Heart left ventricle (tissue), 13 donors: ENCODE measurements around the gene COL6A1.

Experiments
- POLR2A ChIP-seq, 2 donors: fragments of 450-650 bp; IDR thresholded peaks; one replicate each; pipeline ENCODE4 v1.6.1; 2017; ENCODE audit warnings: antibody characterized with exemption in 2 of 2, mild to moderate bottlenecking in 2 of 2, moderate library complexity in 2 of 2
- TF ChIP-seq, protein P1 (sequence below), 12 donors: fragments of 200-600 bp; sonication (generic) in 4 of 12; IDR thresholded peaks; one replicate each; pipeline versions ENCODE4 v1.5.0 to v1.8.0; 2018 to 2022; ENCODE audit warnings: antibody characterized with exemption in 12 of 12, mild to moderate bottlenecking in 5 of 12
- donor health status: ischemic (EF 13 %, LVEDD 7.1; RV severe dilation, severe dysfunction).
- donor health status: DM: no; HTN: yes; CAD: no.
- donor health status: DM: no; HTN: no; CAD: no.
- donor health status: ischemic (EF 25% LVEDD 6.9; RV normal size, moderate dysfunction).
- donor health status: ischemic (EF 25% LVEDD 5.7; RV mildly dilated, moderate dysfunction).
- donor health status: ischemic (EF 35%, LVEDD 5.7; RV mildly dilated, moderate dysfunction).
- donor health status: nonischemic (EF 11% LVEDD 7.7; RV severe dilation, severe dysfunction).
- donor health status: DM: yes; HTN: yes; CAD: no.
- donor health status: PGD.
- donor health status: ischemic (EF 29% LVEDD 5.4; RV normal size, mild dysfunction).
- donor health status: nonischemic (EF 23%, LVEDD 6.1; RV moderate dilation, normal function).

DNA sequence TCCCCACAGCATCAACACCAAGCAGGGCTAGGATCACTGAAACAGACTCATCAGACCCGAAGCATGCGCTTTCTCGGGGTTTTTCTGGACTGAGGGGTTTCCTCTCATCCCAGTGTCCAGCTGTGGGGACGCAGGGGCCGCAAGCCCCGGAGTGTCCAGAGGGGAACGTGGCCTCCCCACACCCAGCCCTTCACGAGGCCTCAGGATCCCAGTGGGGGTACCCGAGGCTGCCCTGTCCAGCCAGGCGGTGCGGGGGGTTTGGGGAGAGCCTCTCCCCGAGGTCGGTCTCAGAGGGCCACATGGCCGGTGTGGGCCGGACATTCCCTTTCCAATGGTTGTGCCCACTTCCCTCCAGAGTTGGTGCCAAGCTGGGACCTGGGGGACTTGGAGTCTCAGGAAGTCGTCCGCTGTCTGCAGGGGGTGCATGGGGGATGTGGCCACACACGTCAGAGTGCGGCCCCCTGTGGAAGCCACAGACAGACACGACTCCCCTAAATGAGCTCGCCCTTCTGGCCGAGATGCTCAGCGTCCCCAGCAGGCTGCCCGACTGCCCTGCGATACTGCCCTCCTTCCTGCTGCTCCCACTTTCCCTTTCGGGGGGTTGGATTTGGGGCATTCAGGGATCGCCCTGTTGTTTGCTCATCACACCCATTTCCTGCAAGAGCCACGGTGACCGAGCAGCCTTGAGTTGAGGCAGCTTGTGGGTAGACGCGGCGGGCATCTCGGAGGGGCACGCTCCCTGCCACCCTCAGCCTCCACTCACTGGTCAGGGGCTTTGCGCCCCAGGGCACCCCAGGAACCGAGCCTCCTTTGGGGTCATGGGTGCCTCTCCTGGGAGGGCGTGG is 4.1 kb downstream of the COL6A1 start:
- TF ChIP-seq, protein P1, sequence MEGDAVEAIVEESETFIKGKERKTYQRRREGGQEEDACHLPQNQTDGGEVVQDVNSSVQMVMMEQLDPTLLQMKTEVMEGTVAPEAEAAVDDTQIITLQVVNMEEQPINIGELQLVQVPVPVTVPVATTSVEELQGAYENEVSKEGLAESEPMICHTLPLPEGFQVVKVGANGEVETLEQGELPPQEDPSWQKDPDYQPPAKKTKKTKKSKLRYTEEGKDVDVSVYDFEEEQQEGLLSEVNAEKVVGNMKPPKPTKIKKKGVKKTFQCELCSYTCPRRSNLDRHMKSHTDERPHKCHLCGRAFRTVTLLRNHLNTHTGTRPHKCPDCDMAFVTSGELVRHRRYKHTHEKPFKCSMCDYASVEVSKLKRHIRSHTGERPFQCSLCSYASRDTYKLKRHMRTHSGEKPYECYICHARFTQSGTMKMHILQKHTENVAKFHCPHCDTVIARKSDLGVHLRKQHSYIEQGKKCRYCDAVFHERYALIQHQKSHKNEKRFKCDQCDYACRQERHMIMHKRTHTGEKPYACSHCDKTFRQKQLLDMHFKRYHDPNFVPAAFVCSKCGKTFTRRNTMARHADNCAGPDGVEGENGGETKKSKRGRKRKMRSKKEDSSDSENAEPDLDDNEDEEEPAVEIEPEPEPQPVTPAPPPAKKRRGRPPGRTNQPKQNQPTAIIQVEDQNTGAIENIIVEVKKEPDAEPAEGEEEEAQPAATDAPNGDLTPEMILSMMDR (IDR thresholded peaks at IDR 0.05), result no peak
- TF ChIP-seq POLR2A (IDR thresholded peaks at IDR 0.05), result no peak
